ENCODE data around the gene ILRUN.
A peak's percentile ranks its signal among the peaks of the same experiment; 100 is the strongest.
"Not testable (repeated sequence)": the region's sequence is repeated elsewhere in the genome, so short reads cannot be mapped to it uniquely, and the experiment has no call there.

The ILRUN gene

DNA sequence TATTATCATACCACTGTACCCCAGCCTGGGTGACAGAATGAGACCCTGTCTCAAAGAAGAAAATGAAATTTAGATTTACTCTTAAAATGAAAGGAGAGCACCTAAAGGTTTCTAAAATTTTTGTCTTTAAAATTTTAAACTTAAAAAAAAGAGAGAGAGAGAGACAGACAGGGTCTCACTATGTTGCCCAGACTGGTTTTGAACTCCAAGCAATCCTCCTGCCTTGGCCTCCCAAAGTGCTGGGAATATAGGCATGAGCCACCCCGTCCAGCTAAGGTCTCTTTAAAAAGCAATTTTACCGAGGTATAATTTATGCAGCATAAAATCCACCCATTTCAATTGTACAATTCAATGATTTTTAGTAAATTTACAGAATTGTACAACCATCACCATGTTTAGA, 33.2 kb downstream of the ILRUN start:
- DNase-seq, result no peak

DNA sequence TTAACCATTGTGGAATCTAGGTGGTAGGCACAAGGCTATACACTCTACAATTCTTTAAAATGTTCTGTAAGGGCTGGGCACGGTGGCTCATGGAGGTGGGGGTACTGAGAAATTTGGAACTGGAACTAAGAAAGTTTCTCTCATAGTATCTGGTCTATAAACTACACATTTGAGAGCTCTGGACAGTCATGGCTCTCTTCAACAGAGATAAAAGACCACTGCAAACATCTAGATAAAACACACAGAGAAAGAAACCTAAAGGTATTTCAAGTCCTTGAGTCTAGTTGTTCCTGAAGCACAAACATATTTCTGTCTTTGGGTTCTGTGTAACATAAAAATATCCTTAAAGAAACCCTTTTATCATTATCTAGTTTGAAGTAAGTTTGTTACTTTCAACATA, 35.2 kb downstream of the ILRUN start:
- DNase-seq, result no peak

DNA sequence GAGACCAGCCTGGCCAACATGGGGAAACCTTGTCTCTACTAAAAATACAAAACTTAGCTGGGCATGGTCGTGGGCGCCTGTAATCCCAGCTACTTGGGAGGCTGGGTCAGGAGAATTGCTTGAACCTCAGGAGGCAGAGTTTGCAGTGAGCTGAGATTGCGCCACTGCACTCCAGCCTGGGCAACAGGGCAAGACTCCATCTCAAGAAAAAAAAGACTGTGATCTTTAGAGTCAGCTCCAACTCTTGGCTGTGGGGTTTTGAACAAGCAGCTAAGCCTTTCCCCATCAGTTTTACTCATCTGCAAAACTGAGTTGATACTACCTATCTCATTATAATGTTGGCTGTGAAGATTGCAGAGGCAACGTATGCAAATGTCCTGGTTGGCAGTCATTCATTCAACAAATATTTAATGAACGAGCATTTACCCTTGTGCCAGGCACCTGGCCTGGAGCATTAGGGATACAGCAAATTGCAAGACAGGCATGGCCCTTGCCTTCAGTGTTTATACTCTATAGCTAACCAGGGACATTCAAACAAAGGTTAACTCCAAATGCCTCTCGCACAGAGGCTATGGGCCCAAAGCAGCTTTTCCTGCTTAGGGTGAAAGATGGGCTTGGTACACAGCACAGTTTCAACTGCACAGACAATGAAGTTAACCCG, 37.8 kb downstream of the ILRUN start:
- no peak for DNase-seq

DNA sequence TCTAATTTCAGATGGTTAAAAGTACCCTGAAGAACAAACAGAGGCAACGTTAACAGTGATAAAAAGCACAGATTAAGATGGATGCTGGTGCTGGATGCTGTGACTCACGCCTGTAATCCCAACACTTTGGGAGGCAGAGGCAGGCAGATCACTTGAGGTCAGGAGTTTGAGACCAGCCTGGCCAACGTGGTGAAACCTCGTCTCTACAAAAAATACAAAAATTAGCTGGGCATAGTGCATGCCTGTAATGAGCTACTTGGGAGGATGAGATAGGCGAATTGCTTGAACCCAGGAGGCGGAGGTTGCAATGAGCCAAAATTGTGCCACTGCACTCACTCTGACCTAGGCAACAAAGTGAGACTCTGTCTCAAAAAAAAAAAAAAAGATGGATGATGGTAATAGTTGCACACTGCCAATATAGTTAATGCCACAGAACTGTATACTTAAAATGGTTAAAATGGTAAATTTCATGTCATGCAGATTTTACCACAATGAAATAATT, 38.5 kb downstream of the ILRUN start:
- not testable (repeated sequence) for DNase-seq

DNA sequence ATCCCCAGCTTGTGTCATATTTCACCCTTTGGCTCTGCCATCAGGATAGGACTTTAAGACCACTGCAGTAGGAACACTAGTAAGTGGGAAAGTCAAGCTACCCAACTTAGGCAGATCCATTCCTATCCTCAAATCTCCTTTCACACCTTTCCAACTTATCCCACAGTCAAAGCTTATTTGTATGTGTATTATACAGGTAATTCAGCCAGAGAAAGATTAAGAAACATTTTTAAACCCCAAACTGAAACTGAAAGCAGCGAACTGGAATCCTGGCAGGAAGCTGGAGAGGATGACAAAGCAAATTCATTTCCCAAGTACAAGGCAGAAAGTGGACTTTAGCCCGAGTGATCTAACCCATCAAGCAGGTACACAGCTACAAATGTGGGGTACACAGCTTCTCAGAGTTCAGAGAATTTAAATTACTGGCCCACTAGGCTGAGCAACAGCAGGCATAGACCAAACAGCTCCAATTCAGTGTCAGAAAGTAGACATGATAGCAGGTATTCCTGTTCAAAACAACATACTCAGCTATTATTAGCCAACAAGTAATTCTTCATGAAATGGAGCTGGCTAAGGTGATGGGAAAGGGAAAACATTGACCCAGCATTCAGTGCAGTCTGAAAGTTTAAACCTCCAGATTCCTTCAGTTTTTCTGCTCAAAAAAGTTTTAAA, 39.1 kb downstream of the ILRUN start:
- DNase-seq, result no peak

DNA sequence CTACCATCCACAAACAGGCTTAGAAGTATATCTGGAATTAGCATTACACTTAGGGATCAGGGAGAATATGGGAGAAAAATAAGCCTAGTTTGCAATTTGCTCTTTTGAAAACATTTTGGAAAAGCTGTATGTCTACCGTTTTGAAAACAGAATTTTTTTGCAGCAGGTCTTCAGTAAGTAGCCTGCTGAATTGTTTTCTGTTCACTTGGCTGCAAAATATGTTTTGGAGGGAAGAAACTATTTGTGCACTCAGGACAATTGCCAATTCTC, 39.6 kb downstream of the ILRUN start:
- no peak for DNase-seq

DNA sequence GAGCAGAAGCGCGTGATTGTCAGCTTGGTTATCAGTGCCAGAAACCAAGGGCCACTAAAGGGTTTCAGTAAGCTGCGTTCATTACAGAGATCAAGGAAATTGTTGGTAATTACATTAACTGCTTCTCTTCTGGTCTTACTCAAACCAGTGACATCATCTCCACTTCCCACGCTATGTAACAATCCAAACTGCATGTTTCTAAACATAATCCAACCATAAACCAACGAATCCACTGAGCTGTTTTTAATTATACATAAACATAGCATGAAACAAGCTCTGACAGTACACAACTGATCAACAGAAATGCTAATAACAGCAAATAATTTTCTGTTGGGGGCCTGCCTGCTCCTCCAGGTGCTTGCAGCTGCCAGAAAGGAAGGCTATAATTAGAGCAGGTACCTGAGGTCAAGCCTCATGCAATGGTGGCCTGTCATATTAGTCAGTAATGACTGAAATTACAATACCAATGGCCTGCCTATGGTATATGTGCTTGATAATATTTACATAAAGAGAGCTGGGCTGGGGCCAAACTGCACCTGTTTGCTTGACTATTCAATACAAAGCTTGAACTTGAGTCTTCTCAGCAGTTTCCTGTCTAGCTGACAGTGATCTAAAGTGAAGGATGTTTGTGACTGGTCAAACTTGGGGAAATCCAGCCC, 40.1 kb downstream of the ILRUN start:
- peak; percentile 78 for DNase-seq

DNA sequence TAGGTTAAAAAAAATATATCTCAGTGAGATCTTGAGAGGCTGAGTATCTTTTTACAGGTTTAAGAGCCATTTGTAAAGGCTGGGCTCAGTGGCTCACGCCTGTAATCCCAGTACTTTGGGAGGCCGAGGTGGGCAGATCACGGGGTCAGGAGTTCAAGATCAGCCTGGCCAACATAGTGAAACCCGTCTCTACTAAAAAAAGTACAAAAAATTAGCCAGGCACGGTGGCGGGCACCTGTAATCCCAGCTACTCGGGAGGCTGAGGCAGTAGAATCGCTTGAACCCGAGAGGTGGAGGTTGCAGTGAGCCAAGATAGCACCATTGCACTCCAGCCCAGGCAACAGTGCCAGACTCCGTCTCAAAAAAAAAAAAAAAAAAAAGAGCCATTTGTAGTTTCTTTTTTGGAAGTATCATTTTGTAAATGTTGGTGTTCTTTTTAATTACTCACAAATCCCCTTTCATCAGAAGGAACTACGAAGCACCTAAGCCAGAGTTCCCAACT, 40.6 kb downstream of the ILRUN start:
- not testable (repeated sequence) for DNase-seq

DNA sequence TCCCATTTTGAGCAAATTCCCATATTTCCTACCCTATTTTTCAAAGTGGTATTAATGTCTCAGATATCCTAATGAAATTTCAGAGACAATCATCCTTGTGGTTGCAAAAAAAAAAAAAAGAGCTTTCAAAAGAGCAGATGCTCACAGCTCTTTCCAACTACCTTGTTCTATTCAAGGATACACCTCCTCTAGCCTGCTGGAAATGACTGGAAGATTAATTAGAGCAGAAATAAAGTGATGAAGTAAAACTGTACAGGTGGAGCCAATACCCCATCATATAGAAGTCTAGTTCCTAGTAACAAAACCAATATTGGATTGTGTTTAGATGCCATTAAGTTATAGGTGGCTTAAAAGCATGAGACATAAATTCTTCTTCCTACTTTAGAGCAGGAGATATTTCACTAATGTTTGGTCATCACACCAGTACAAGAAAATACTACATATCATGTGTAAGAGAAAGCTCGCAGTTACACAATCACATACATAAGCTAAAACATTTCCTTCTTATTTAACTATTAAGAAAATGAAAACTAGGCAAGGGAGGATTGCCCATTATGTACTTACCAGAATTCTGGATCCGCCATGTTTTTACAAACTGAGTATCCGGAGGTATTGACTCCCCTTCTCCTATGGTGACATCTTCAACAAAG, 42.4 kb downstream of the ILRUN start:
- no peak for DNase-seq

DNA sequence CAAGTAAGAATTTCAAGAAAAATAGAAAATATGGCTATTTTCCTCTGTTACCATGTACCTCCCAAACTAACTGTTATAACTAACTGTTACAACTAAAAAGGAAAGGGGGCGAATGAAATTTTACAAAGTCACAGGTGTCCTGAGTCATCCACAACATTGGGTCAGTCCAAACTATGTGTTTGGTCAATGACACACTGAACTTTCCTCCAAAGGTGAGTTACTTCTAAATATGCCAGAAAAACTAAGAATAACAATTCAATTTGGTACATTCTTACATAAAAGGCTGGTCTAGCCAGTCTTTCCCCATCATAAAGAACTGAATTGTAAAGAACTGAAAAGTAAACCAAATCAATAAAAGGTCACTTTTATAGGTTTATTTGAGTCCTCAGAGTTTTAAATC, 44.3 kb downstream of the ILRUN start:
- no peak for DNase-seq

DNA sequence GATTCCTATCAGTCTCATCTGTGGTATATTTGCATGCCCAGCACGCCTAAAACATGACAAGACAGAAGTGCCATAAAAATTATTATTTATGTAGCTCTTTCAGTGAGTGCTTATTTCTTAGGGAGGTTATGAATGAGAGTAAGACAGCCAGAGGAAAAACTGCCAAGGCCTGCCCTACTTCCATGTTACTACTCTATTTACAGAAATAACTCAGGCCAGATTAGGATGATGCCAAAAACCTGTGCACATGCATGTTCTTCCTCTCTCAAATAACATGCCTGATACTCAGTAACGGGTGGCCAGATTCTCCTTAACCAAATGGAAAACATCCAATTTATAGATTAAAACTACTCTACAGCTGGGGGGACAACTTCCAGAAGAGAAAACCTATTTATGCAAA, 45.7 kb downstream of the ILRUN start:
- no peak for DNase-seq

DNA sequence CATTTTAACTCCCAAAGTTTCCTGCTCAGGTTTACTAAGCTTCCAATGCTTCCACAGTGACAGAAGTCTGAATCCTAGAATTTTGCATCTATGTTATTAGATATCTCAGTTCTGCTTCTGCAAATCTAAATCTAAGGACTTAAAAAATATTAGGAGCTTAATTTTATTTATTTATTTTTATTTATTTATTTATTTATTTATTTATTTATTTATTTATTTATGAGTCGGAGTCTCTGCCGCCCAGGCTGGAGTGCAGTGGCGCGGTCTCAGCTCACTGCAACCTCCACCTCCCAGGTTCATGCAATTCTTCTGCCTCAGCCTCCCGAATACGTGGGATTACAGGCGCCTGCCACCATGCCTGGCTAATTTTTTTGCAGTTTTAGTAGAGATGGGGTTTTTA, 46.3 kb downstream of the ILRUN start:
- DNase-seq, result not testable (repeated sequence)

DNA sequence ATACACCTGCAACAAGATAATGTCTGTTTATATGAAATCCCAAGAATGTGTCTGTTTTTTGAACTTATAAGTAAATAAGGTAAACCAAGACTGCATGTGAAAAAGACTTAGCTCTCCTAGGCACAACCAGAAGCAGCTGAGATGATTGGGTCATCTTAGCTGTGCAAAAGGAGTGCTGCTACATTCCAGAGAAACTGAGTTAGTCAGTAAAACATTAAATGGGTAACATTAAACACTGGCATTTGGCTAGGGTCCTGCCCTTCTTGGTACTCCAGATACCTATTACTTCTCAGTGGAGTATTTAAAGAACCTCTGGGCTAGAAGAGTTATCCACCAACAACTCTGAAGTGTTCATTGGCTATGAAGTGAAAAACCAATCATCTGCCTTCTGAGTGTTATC, 47.8 kb downstream of the ILRUN start:
- DNase-seq, result no peak

Data from NCI-H1436 treated with DMSO at 0.1 percent for 48 hours (cell line).